Mucosa of descending colon (tissue), 3 donors: ENCODE measurements around the gene FAM180A. TPM values are rescaled to one million over a fixed set of nuclear protein-coding genes. Genes with fewer than 3 reads are reported as not detected.

Source experiments
- ATAC-seq: fragments of 200-7000 bp; cut with Tn5 transposase; one replicate; pipeline ENCODE4 v1.9.1; 2020; ENCODE audit warnings: mild to moderate bottlenecking, moderate library complexity
- DNase-seq, 3 donors: peaks; one replicate each; pipeline ENCODE4 v3.0.0-alpha.2; 2020
- H3K36me3 ChIP-seq: fragments of 200-600 bp; one replicate; pipeline ENCODE4 v1.8.0; 2021; ENCODE audit warnings: low read depth, mild to moderate bottlenecking
- H3K4me1 ChIP-seq: fragments of 200-600 bp; one replicate; pipeline ENCODE4 v1.8.0; 2021; ENCODE audit warnings: low read depth, mild to moderate bottlenecking
- H3K4me3 ChIP-seq: fragments of 200-600 bp; one replicate; pipeline ENCODE4 v1.8.0; 2021; ENCODE audit warnings: mild to moderate bottlenecking
- H3K9me3 ChIP-seq: fragments of 200-600 bp; one replicate; pipeline ENCODE4 v1.8.0; 2021; ENCODE audit warnings: mild to moderate bottlenecking
- intact Hi-C, 2 donors: fragments of 100-400 bp; cut with DNase I in 1 of 2; cut with micrococcal nuclease in 1 of 2; formaldehyde crosslinking; loops; one replicate each; pipeline versions ENCODE4 v1.11.0 to v1.11.1; 2022; cut with DNase I, micrococcal nuclease
- total RNA-seq, 3 donors: library from RNA; stranded (reverse); fragmentation: NEBNext Ultra II Directional in 2 of 3; extraction: Animal tissue kit (Norgen Biotek cat#: 25700) in 2 of 3; gene quantifications; one replicate each; pipeline versions ENCODE4 v1.2.1 to v1.2.4, GENCODE V29; 2021 to 2023
- TF ChIP-seq, protein P1 (sequence below): fragments of 200-600 bp; IDR thresholded peaks from one replicate; pipeline ENCODE4 v1.8.0; 2022; ENCODE audit warnings: antibody characterized with exemption, mild to moderate bottlenecking
- donor health status: DM: no; HTN: no; CAD: no; lungs with moderate emphysema.
- donor health status: DM: no; HTN: no; CAD: no.
- donor health status: DM: no; HTN: yes; CAD: no.

FAM180A gene
- total RNA-seq, 3 donors from 2014 or later: 0.26 to 3.5 (median 1.3) TPM

DNA sequence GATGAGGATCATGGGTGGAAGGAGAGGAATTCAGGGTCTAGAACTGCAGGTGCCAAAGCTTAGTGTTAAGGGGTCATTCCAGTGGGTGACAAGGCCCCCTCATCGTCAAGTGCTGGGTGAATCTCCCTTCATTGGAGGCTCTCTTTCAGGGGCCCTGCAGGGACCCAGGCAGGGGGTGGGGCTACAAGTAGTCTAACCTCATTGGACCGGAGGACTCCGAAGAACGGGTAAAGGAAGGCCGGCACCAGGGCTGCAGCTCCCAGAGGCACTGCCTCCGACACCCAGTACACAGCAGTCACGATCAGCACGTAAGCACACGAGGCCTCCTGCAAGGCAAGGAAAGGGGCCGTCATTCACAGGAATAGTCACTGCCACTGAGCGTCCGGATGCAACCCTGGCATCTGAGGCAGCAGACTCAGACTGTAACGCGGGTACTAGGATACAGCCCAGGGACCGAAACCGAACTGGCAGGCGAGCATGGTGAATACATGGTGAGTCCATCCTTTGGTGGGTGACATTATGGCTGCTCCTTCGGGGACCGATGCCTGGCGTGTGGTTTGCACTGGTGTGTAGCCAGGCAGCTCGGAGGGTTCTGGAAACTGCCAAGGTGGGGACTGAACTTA, 27.3 kb downstream of the FAM180A start:
- DNase-seq (no peak), ATAC-seq (no peak)
- Histone ChIP-seq H3K4me1 (no peaks in the 10 kb centered on the region), H3K4me3 (no peak overlapping the region), H3K9me3 (no peaks in the 10 kb centered on the region), H3K36me3 (no peaks in the 10 kb centered on the region)
- intact Hi-C loops: no loop called here
- TF ChIP-seq, protein P1, sequence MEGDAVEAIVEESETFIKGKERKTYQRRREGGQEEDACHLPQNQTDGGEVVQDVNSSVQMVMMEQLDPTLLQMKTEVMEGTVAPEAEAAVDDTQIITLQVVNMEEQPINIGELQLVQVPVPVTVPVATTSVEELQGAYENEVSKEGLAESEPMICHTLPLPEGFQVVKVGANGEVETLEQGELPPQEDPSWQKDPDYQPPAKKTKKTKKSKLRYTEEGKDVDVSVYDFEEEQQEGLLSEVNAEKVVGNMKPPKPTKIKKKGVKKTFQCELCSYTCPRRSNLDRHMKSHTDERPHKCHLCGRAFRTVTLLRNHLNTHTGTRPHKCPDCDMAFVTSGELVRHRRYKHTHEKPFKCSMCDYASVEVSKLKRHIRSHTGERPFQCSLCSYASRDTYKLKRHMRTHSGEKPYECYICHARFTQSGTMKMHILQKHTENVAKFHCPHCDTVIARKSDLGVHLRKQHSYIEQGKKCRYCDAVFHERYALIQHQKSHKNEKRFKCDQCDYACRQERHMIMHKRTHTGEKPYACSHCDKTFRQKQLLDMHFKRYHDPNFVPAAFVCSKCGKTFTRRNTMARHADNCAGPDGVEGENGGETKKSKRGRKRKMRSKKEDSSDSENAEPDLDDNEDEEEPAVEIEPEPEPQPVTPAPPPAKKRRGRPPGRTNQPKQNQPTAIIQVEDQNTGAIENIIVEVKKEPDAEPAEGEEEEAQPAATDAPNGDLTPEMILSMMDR: no peak

DNA sequence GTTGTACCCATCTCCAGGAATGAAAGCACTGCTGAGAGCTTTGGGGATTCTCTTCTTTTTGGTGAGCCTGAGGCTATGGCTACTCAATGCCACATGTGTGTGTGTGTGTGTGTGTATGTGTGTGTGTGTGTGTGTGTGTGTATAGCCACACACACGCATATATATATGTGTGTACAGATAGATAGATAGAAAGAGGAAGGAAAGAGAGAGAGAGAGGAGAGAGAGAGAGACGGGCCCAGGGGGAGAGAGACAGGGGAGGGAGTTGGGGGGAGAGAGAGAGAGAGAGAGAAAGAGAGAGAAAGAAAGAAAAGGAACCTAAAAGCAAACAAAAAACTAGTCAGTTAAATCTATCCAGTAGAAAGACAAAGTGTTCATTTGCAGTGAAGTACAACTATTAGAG, 28.9 kb downstream of the FAM180A start:
- no peaks in the 10 kb centered on the region for H3K36me3 ChIP-seq
- ATAC-seq (no peak), DNase-seq (no peak)
- intact Hi-C loops: no loop called here
- TF ChIP-seq, protein P1: no peak
- no peaks in the 10 kb centered on the region for H3K4me1 ChIP-seq
- H3K4me3 ChIP-seq: no peak overlapping the region
- H3K9me3 ChIP-seq: no peaks in the 10 kb centered on the region

DNA sequence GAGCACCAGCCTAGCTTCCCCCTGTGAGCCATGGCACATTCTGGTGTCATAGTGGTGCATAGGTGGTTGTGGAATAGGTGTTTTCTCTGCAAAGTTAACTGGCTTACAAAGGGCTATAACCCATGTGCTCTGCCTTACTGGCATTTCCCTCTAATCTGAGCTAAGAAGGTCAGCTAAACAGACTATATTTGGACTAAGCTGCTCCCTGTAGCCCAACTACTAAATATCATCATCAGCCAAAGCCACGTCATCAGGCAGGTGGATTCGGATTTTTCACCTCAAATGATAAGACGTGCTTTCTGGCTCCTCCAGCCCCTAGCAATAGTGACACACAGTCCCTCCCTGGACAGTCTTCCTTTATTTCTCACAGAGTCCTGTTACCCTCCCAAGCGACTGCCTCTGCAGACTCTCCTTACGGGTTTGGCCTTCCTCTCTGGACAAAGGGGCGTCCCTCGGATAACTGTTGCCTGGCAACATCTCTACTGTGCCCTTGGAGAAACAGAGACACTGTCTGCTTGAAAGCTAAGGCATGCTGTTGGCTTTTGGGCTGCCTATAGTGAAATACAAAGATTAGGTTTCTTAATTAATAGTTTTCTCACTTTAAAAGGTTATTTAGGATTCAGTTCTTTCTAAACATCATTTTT, 29.7 kb downstream of the FAM180A start:
- Histone ChIP-seq H3K4me3 (no peak overlapping the region), H3K4me1 (no peaks in the 10 kb centered on the region), H3K9me3 (no peaks in the 10 kb centered on the region), H3K36me3 (no peaks in the 10 kb centered on the region)
- DNase-seq: no peak
- TF ChIP-seq, protein P1: no peak
- intact Hi-C loops: no loop called here
- ATAC-seq: no peak

DNA sequence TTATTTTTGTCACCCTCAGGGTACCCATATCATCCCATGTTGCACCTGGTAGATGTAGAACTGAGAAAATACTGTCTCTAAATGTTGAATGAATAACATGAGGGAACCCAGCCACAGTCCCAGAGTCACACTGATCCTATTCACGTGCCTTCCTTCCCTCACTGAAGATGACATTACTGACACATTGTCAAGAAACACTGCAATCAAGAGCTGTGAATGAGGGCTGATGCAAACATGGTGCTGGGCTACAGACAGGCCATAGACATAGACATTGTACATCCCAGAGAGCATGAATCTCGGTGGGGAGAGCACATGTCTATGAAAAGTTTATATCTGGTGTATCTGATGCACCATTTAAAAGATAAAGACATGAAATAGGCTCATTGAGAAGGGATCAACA, 30.4 kb downstream of the FAM180A start:
- H3K4me1 ChIP-seq: no peaks in the 10 kb centered on the region
- TF ChIP-seq, protein P1: no peak
- intact Hi-C loops: no loop called here
- H3K4me3 ChIP-seq: no peak overlapping the region
- ATAC-seq (no peak), DNase-seq (no peak)
- H3K9me3 ChIP-seq: no peaks in the 10 kb centered on the region
- no peaks in the 10 kb centered on the region for H3K36me3 ChIP-seq

- intact Hi-C loops: no loop called here
- Histone ChIP-seq H3K36me3 (no peaks in the 10 kb centered on the region), H3K4me3 (no peak overlapping the region), H3K9me3 (no peaks in the 10 kb centered on the region), H3K4me1 (no peaks in the 10 kb centered on the region)
- DNase-seq: no peak
- ATAC-seq: no peak
- TF ChIP-seq, protein P1: no peak
Measured at GRCh38 chr7:135717693-135718092, 30.9 kb downstream of the FAM180A start.
